NAMALWA (cell line): ENCODE results near the gene TXLNG.

Experiments used
- DNase-seq: peaks from one replicate; pipeline ENCODE4 v3.0.0-alpha.2; 2015; ENCODE audit warnings: low spot score

The TXLNG gene

GRCh38 chrX:16874458-16875095 is 88.3 kb downstream of the TXLNG start:
- no peak for DNase-seq

- no peak for DNase-seq
Observed at GRCh38 chrX:16876696-16877095, 90.4 kb downstream of the TXLNG start.

DNA sequence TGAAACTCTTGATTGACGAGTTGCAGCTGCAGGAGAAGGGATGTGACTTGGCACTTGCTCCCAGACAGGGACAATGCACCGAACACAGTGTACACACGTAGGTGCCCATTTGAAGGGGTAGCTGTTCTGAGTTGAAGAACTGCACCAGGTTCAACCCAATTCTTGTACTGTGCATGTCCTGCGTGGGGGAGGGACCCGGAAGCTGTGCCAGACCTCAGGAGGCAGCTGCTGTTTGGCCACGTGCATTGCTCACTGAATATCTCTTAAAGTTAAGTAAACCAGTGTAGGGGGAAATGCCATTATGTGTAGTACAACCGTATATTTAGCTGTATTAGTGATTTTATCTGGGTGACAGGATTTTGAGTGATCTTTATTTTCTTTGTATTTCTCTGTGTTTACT is 95.9 kb downstream of the TXLNG start:
- DNase-seq: peak; percentile 67

DNA sequence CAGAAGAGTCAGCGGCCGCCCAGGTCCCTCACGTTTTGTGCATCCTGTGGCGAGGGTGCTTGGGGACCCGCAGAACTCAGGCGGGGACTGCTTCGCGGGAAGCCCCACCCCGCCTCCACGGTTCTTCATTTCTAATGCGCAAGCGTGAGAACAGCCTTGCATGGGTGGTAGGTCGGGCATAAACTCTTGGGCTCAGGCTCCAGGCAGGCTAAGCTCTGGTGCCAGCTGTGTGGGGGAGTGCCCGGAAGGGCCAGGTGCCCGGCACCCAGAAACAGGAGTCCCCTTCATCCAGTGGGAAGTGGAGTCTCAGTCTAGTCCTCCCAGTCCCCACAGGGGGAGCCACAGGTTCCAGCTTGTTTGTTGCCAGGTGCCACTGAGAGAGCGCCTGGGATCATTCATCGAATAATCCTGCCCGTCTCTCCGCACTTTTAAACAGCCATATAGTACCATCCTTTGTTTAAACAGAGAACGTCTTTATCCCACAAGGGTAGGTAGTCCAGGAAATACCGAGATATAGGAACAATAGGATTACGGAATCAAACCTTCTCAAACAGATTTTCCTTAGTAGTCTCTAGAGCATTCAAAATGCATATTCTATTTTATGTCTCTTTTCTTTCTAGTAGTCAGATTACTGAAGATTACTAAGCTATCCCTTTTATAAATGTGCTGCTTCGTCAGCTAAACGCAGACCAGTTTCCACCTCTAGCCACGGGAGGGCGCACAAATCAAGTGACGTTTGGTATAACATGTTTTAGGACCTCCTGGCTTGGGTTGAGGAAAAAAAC is 96.6 kb downstream of the TXLNG start:
- DNase-seq: peak; percentile 86

DNA sequence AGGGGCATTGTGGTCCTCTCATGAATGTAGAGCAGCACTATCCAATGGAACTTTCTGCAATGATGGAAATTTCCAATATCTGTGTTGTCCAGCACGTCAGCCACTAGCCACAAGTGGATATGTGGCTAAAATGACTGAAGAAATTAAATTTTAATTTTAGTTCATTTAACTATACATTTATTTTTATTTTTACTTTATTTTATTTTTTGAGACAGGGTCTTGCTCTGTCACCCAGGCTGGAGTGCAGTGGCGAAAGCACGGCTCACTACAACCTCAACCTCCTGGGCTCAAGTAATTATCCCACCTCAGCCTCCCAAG is 97.2 kb downstream of the TXLNG start:
- no peak for DNase-seq

- peak; percentile 49 for DNase-seq
Observed at GRCh38 chrX:16885628-16886027, 99.4 kb downstream of the TXLNG start.

- DNase-seq: peak; percentile 84
Observed at GRCh38 chrX:16892504-16893362, 106.5 kb downstream of the TXLNG start.
